ENCODE data around the gene EI24. TPM values are rescaled to one million over a fixed set of nuclear protein-coding genes. Genes with fewer than 3 reads are reported as not detected.
A peak's percentile ranks its signal among the peaks of the same experiment; 100 is the strongest.

The EI24 gene
- total and polyA plus RNA-seq, 9 of the 15 experiments (the other 6 are each of a cell fraction or from before 2014, with no cell fraction given): 50.4 to 260 (median 168) TPM

- TF ChIP-seq, protein P1, sequence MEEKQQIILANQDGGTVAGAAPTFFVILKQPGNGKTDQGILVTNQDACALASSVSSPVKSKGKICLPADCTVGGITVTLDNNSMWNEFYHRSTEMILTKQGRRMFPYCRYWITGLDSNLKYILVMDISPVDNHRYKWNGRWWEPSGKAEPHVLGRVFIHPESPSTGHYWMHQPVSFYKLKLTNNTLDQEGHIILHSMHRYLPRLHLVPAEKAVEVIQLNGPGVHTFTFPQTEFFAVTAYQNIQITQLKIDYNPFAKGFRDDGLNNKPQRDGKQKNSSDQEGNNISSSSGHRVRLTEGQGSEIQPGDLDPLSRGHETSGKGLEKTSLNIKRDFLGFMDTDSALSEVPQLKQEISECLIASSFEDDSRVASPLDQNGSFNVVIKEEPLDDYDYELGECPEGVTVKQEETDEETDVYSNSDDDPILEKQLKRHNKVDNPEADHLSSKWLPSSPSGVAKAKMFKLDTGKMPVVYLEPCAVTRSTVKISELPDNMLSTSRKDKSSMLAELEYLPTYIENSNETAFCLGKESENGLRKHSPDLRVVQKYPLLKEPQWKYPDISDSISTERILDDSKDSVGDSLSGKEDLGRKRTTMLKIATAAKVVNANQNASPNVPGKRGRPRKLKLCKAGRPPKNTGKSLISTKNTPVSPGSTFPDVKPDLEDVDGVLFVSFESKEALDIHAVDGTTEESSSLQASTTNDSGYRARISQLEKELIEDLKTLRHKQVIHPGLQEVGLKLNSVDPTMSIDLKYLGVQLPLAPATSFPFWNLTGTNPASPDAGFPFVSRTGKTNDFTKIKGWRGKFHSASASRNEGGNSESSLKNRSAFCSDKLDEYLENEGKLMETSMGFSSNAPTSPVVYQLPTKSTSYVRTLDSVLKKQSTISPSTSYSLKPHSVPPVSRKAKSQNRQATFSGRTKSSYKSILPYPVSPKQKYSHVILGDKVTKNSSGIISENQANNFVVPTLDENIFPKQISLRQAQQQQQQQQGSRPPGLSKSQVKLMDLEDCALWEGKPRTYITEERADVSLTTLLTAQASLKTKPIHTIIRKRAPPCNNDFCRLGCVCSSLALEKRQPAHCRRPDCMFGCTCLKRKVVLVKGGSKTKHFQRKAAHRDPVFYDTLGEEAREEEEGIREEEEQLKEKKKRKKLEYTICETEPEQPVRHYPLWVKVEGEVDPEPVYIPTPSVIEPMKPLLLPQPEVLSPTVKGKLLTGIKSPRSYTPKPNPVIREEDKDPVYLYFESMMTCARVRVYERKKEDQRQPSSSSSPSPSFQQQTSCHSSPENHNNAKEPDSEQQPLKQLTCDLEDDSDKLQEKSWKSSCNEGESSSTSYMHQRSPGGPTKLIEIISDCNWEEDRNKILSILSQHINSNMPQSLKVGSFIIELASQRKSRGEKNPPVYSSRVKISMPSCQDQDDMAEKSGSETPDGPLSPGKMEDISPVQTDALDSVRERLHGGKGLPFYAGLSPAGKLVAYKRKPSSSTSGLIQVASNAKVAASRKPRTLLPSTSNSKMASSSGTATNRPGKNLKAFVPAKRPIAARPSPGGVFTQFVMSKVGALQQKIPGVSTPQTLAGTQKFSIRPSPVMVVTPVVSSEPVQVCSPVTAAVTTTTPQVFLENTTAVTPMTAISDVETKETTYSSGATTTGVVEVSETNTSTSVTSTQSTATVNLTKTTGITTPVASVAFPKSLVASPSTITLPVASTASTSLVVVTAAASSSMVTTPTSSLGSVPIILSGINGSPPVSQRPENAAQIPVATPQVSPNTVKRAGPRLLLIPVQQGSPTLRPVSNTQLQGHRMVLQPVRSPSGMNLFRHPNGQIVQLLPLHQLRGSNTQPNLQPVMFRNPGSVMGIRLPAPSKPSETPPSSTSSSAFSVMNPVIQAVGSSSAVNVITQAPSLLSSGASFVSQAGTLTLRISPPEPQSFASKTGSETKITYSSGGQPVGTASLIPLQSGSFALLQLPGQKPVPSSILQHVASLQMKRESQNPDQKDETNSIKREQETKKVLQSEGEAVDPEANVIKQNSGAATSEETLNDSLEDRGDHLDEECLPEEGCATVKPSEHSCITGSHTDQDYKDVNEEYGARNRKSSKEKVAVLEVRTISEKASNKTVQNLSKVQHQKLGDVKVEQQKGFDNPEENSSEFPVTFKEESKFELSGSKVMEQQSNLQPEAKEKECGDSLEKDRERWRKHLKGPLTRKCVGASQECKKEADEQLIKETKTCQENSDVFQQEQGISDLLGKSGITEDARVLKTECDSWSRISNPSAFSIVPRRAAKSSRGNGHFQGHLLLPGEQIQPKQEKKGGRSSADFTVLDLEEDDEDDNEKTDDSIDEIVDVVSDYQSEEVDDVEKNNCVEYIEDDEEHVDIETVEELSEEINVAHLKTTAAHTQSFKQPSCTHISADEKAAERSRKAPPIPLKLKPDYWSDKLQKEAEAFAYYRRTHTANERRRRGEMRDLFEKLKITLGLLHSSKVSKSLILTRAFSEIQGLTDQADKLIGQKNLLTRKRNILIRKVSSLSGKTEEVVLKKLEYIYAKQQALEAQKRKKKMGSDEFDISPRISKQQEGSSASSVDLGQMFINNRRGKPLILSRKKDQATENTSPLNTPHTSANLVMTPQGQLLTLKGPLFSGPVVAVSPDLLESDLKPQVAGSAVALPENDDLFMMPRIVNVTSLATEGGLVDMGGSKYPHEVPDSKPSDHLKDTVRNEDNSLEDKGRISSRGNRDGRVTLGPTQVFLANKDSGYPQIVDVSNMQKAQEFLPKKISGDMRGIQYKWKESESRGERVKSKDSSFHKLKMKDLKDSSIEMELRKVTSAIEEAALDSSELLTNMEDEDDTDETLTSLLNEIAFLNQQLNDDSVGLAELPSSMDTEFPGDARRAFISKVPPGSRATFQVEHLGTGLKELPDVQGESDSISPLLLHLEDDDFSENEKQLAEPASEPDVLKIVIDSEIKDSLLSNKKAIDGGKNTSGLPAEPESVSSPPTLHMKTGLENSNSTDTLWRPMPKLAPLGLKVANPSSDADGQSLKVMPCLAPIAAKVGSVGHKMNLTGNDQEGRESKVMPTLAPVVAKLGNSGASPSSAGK (IDR thresholded peaks at IDR 0.05): no peak
- TF ChIP-seq ZNF140 (CRISPR knock-in tag; IDR thresholded peaks at IDR 0.05): no peak
- no peak for TF ChIP-seq ZNF431 (CRISPR knock-in tag; IDR thresholded peaks at IDR 0.05)
- TF ChIP-seq CBX1 (IDR thresholded peaks at IDR 0.05; ENCODE audit: low read depth): no peak
- TF ChIP-seq HNRNPL (IDR thresholded peaks at IDR 0.05; ENCODE audit: low read depth, low read length): no peak
- TF ChIP-seq TAF15 (IDR thresholded peaks at IDR 0.05; ENCODE audit: low read depth, low read length): no peak
- TF ChIP-seq ZNF609 (CRISPR knock-in tag; IDR thresholded peaks at IDR 0.05; ENCODE audit: borderline replicate concordance): no peak
- no peak for TF ChIP-seq HCFC1 (IDR thresholded peaks at IDR 0.05; ENCODE audit: low read depth, low read length)
- no peak for TF ChIP-seq ZC3H4 (CRISPR knock-in tag; IDR thresholded peaks at IDR 0.05; ENCODE audit: borderline replicate concordance)
- TF ChIP-seq MEF2D (tag; conservative IDR thresholded peaks at IDR 0.05; ENCODE audit: low read depth): peak; percentile 68; the same call in 1 of the 2 replicates
- no peak for TF ChIP-seq POLR2A (conservative IDR thresholded peaks at IDR 0.05)
Observed at GRCh38 chr11:125552927-125553326, 16.4 kb upstream of the EI24 start (continued).
